SHP77 treated with DMSO at 0.1 percent for 48 hours (cell line): Measurements from ENCODE around the gene PSMD13.
"Not testable (repeated sequence)": the region's sequence is repeated elsewhere in the genome, so short reads cannot be mapped to it uniquely, and the experiment has no call there.

Experiments
- DNase-seq: peaks from one replicate; lab custom pipeline; 2025; lab: John Stamatoyannopoulos, UW

PSMD13 gene

GRCh38 chr11:250274-250673, 13.5 kb downstream of the PSMD13 start:
- no peak for DNase-seq

DNA sequence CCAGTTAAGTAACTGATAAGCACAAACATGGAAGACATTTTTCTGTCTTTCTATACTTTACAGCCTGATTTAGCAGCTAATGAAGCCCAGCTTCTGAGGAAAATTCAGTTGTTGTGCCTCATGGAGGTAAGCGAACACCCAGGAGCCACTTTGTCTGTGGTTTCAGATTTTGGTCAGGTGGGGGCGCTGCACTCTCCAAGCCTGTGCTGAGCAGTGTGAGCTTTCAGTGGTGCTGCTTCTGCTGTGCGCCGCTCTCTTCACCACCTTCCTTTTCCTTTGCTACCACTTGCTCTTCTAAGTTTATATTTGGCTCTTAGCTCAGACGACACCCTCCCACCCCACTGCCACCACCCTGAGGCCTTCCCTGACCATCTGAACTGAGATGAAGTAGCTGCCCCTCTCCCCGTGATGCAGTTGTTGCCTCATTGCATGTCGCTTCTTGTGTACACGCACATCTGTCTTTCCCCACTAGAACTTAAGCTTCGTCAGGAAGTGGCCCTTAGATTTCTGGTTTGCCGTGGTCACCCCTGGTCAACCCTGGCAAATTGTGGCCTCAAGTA, 14.0 kb downstream of the PSMD13 start:
- no peak for DNase-seq

DNA sequence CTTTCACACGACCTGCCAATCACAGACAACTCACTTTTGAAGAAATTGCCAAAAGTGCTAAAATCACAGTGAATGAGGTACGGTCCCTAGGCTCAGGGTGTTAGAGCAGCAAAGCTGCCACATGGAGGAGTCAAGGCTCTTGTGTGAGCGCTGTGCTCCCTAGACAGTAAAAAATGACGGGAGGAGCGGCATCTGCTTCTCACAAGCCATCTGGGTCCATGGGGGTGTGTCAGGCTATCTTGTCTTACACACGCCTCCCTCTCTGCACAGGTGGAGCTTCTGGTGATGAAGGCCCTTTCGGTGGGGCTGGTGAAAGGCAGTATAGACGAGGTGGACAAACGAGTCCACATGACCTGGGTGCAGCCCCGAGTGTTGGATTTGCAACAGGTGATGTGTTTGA, 14.8 kb downstream of the PSMD13 start:
- DNase-seq: no peak

GRCh38 chr11:252666-253065, 15.9 kb downstream of the PSMD13 start:
- no peak for DNase-seq

- DNase-seq: no peak
Measured at GRCh38 chr11:253160-253885, 16.5 kb downstream of the PSMD13 start.

- DNase-seq: no peak
Measured at GRCh38 chr11:253886-254270, 17.1 kb downstream of the PSMD13 start.

GRCh38 chr11:255176-255575, 18.4 kb downstream of the PSMD13 start:
- no peak for DNase-seq

GRCh38 chr11:255816-256215, 19.0 kb downstream of the PSMD13 start:
- DNase-seq: no peak

- DNase-seq: no peak
Measured at GRCh38 chr11:256952-257737, 20.4 kb downstream of the PSMD13 start.

DNA sequence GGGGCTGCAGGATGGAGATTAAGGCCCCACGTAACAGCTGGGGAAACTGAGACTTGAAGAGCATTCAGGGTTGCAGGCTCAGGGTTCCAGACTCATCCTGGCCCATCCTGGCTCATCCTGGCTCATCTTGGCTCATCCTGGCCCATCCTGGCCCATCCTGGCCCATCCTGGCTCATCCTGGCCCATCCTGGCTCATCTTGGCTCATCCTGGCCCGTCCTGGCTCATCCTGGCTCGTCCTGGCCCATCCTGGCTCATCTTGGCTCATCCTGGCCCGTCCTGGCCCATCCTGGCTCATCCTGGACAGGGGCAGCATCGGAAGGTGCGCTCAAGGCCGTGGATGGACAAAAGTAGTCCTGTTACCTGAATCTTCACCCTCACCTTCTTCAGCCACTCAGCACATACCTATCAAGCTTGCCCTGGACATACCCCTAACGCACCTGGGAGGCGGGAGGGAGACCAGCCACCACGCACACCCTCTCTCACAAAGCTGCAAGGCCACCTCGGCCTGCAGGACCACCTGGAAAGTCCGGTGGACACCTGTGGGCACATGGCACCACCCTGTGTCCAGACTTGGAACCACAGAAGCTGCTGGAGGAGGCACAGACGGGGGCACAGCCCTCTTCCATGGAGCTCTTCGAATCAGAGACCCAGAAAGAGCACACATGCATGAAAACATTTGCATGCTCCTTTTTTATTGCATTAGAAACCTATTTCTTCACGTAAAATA, 21.2 kb downstream of the PSMD13 start:
- no peak for DNase-seq

DNA sequence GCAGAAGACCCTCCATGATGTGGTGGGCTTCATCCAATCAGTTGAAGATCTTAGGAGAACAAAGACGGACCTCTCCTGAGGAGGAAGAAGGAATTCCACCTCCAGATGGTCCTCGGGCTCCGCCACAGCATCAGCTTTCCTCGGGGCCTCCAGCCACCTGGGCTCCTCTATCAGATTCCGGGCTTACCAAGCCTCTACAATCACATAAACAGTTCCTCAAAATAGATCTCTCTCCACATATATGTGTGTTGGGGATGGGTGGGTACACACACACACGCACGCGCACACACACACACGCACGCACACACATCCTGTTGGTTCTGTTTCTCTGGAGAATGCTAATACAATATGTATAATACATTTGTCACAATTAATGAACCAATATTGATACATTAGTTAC, 22.6 kb downstream of the PSMD13 start:
- no peak for DNase-seq

DNA sequence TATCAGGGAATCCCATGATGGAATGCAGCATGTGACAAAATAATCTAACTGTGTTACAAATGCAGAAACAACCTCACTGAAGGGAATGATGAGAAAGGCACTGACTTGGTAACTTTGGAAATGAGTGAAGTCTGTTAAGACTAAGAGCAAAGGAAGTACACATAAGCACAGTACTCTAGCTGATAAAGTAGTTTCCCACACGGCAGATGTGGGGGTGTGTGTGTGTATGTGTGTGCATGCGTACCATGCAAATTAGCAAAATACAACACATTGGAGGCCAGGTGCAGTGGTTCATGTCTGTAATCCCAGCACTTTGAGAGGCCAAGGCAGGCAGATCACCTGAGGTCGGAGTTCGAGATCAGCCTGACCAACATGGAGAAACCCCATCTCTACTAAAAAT, 24.8 kb downstream of the PSMD13 start:
- DNase-seq: no peak

DNA sequence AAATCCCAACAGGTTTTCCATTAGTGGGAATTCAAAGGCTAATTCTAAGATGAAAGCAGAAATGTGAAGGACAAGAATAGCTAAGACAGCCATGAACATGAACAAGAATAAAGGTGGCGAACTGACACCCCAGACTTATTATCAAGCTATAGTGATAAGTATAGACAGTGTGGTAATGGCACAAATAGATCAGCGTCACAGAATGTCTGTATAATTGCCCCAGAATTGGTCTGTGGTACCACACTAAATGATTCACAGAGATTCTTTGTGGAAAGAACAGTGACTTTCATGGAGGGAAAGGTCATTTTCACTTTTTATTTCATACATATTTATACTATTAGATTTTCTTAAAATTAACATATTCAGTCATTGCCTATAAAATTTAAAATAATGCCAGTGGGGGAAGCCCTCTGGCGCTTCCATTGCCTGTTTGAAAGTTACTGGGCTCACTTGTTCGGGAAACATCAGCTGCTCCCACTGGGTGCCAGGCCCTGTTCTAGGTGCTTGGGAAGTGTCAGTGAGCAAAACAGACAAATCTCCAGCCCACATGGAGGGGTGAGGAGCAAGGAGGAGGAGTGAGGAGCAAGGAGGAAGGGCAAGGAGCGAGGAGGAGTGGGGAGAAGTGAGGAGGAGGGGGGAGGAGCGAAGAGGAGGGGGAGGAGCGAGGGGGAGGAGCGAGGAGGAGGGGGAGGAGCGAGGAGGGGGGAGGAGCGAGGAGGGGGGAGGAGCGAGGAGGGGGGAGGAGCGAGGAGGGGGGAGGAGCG, 30.1 kb downstream of the PSMD13 start:
- DNase-seq: no peak

- no peak for DNase-seq
Measured at GRCh38 chr11:267491-267994, 30.8 kb downstream of the PSMD13 start.

- not testable (repeated sequence) for DNase-seq
Measured at GRCh38 chr11:268716-269145, 32.0 kb downstream of the PSMD13 start.

DNA sequence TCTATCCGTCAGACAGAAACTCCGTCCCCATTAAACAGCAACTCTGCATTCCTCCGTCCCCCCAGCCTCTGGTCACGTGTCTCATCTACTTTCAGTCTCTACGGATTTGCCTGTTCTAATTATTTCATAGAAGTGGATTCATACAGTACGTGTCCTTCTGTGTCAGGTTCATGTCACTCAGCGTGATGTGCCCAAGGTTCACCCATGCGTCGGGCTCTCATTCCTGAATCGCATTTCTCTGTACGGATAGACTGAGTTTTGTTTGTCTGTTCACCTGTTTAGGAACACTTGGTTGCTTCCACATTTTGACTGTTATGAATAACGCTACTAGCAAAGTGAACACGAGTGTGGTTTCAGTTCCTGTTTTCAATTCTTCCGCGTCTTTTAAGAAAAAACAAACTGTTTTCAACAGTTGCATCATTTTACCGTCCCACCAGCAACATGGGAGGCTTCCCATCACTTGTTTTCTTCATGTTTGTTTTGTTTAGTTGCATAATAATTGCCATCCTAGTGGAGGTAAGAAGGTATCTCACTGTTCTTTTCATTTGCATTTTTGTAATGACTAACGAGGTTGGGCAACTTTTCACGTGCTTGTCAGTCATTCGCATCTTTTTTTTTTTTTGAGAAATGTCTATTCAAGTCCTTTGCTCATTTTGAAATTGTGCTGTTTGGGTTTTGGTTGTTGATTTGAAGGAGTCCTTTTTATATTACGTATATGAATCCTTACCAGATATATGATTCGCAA, 32.5 kb downstream of the PSMD13 start:
- no peak for DNase-seq

- DNase-seq: no peak
Measured at GRCh38 chr11:270451-271318, 33.9 kb downstream of the PSMD13 start.

- no peak for DNase-seq
Measured at GRCh38 chr11:271319-271715, 34.5 kb downstream of the PSMD13 start.

GRCh38 chr11:272195-272930, 35.6 kb downstream of the PSMD13 start:
- DNase-seq: no peak
